GM18858 (cell line): ENCODE measurements around the gene PIP5K1B.

Experiments
- ATAC-seq: cut with Tn5 transposase; IDR thresholded peaks from one replicate; pipeline ENCODE4 v1.9.1; 2021; ENCODE audit not compliant: unreplicated experiment

Gene PIP5K1B

GRCh38 chr9:68898781-68899439 is 193.9 kb downstream of the PIP5K1B start:
- ATAC-seq, result no peak

DNA sequence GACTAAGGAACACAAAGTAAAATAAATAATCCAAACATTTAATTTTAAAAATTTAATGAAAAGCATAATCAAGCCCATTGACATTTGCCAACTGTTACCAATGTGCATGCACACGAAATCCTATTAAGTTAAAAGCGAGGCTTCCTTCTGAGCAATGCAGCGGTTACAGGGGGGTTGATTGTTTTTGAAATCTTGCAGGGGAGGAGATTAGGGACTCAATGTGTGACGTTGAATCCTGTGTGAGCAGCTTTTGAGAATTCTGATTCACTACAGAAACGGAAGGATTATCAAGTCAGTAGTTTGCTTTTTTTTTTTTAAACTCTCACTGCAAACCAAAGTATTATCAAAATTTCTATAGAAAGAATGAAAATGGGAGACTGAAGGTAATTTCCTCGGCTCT is 199.4 kb downstream of the PIP5K1B start:
- no peak for ATAC-seq

- no peak for ATAC-seq
These were observed 200.1 kb downstream of the PIP5K1B start for GRCh38 chr9:68905129-68905528.

GRCh38 chr9:68907910-68908309 is 202.9 kb downstream of the PIP5K1B start:
- no peak for ATAC-seq

- ATAC-seq, result no peak
These were observed 207.5 kb downstream of the PIP5K1B start for GRCh38 chr9:68912561-68912960.

- no peak for ATAC-seq
These were observed 208.0 kb downstream of the PIP5K1B start for GRCh38 chr9:68913054-68913453.

- no peak for ATAC-seq
These were observed 209.7 kb downstream of the PIP5K1B start for GRCh38 chr9:68914751-68915150.

DNA sequence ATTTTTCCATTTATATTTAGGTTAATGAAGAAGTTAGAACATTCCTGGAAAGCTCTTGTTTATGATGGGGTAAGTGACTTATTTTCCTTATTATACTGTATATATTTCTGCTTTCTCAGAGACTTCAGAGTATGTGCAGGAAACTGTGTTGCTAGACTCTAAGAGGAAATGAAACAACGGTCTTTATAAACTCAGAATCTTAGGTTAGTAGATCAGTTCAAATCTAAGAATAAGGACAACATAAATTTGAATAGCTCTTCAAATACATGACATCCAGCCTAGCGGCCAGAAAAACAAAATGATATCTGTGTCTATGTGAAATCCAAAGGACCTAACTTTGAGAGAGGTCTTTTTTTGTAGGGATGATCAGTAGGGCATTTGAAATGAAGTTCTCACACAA is 214.6 kb downstream of the PIP5K1B start:
- ATAC-seq, result peak; percentile 40

DNA sequence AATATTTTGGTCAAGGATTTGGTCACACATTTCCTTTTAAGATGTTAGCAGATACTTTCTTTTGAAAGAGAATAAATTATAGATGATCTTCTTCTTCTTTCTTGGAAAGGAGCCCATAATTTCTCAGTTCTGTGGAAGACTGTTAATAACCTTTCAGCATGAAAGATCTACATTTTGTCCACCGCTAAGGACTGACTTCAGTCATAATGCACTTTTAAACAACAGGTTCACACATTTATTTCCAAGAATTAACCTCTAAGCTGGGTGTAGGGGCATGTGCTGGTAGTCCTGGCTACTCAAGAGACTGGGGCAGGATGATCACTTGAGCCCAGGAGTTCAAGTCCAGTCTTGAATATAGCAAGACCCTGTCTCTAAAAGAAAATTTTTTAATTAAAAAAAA is 215.9 kb downstream of the PIP5K1B start:
- ATAC-seq, result no peak

GRCh38 chr9:68923480-68923879 is 218.4 kb downstream of the PIP5K1B start:
- no peak for ATAC-seq

- no peak for ATAC-seq
These were observed 220.1 kb downstream of the PIP5K1B start for GRCh38 chr9:68925175-68925574.

DNA sequence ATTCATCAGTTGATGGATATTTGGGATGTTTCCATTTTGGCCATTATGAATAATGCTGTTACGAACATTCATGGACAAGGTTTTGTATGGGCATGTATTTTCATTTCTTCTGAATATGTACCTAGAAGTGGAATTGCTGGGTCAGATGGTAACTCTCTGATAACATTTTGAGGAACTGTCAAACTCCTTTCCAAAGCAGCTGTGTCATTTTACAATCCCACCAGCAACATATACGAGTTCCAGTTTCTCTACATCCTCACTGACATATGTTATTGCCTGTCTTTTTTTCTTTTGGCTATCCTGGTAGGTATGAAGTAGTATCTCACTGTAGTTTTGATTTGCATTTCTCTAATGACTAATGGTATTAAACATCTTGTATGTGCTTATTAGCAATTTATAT is 222.1 kb downstream of the PIP5K1B start:
- no peak for ATAC-seq

DNA sequence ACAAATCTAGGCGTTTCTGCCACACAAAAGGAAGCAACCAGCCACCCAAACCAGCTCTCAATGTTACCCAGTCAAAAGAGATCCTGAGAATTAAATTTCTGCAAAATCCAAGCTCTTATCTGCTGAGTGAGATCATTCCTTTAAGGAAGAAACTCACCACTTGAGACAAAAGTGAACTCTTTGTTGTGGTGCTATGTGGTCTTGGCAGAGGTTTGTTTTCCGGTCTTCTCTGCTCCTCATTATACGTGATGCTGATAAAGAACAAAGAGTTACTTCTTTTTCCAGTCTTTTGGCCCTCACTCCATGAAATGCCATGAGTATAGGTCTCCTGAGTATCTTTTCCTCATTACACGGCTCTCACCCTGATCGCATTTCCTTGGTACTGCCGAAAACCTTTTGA is 226.8 kb downstream of the PIP5K1B start:
- no peak for ATAC-seq

DNA sequence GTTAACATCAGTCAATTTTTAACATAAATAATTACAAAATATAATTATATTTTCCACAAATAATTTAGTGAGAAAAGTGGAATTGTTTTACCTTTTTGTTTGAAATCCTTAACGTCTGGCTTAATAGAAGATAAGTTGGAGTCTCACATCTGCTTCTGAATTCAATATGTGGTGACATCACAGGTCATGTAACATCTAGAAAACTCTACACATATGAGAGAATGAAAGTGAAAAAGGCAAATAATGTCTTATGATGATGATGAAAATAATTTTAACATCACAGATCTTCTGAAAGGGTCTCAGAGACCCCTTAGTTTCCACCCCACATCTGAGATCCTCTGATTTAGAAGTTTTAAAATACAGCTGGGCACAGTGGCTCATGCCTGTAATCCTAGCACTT is 227.4 kb downstream of the PIP5K1B start:
- ATAC-seq, result no peak

DNA sequence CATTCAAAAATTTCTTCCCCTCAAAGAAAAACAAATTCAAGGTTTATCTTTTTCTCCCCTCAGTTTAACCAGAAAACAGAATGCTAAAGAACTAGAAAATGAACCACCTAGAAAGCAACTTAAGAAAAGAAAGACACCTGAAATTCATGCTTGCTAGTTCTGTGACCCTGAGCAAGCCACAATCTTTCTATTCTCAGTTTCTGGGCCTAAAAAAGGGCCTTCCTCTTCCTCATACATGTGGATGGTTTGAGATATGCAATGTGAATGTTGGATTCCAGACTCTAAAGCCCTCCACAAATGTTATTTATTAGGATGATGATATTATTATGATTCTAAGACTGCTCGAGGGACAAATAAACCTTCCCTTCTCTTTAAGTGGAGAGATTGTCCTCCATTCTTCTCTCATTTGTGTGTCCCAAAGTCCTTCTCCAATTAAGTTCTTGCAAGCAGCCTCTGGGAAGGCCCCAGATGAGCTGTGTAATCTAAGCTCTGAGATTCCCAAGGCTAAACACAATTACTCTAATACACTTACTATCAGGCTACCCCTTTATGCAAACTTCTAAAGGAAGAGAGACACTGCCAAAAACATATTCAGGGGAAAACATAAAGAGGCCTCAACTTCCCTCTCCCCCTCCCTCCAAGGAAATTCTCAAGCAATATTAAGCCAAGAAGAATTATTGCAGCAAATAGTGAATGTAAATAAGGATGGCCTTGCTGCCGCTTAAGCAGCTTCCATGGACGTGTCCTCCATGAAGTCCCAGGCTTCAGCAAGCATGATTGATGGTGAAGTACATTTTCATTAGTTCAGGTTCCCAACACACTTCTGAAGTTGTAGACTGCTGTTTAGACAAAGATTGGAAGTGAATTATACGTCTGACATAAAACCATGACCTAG is 228.6 kb downstream of the PIP5K1B start:
- ATAC-seq, result peak; percentile 96

DNA sequence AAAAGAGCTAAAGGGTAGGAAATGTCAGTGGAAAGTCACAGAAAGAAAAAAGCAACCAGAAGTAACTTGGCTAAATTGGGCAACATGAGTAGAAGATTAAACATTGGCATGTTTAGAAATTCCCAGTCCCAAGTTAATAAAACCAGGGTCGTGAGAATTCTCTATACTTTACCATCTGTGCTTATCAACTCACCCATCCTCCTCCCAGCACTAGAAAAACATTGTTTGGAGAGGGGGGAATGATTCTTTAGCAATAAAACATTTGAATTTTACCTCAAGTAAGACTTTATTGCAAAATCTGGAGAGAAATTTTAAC is 229.2 kb downstream of the PIP5K1B start:
- ATAC-seq, result no peak

GRCh38 chr9:68940573-68940972 is 235.5 kb downstream of the PIP5K1B start:
- no peak for ATAC-seq

DNA sequence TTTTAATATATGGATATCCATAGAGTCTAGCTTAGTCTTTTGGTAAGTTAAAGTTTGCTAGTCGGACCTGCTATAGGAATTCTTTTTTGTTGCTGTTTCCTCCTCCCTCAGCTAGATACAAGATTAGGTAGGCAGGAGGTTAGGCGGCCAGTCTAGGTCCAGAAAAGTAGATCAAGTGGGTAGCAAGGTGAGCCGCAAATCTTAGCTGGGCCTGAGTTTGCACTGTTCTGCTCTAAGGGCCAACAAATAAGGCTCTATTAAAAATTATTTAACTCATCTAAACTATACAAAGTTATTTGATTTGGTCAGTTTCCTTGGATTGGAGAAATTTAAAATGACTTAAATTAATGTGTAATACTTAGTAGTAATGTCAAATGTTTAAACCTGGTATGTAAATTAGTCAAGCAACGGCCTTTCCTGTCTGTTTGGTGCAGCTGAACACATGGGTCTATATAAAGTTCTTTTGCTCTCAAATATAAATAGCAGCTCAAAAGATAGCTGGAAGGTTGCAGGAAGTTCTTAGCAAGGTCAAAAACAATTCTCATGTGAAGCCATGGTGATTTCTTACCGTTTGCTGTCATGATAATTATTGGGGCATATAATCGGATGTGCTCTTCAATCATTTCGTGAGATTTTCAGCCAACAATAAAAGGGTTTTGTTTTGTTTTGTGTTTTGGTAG is 236.9 kb downstream of the PIP5K1B start:
- no peak for ATAC-seq

- no peak for ATAC-seq
These were observed 237.8 kb downstream of the PIP5K1B start for GRCh38 chr9:68942790-68943189.

DNA sequence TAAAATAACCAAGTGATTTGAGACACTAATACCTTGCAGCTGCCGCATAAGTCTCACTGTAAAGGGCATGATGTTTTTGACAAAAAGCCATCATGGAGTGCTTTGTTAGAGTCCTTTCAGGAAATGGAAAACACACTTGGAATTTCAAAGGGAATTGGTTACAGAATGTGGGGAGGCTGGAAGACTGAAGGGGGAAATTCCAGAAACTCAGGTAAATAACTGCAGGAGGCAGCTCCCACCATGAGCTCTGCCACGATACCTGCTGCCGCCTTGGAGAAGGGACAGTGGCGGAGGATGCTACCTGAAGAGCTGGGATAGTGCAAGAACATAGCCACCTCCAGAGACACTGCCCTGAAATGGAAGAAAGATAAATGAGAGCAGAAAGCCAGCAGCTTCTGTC is 242.0 kb downstream of the PIP5K1B start:
- no peak for ATAC-seq

DNA sequence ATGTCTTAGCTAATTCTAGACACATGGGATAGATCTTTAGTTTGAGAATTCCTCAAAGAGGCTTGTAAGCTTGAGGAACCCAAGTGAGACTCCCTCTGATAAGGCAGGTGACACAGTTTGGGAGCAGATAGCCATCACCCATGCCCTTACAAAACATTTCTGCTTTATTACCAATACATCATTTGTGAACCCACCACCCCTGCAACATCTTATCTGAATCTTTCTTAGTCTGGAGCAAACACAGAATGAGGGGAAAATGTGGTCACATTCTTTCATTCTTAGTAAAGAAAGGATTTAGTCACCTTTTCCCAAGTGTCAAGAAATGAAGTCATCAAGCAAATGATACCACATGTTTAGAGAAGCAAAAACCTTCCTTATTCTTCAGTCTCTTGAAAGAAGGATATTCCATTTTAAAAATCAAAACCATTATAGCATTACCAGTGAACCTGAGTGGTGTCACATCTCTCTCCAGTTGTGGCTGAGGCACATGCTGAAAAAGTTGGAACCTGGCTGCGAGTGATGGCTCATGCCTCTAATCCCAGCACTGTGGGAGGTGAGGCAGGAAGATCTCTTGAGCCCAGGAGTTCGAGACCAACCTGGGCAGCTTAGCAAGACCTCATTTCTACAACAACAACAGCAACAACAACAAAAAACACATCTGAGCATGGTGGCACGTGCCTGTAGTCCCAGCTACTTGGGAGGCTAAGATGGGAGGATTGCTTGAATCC is 243.0 kb downstream of the PIP5K1B start:
- ATAC-seq, result no peak
